Tibial artery (tissue), 4 donors: ENCODE results near the gene TNNC1.

Experiments
- DNase-seq, 2 donors: peaks; one replicate each; pipeline ENCODE4 v3.0.0-alpha.2; 2019
- H3K27ac ChIP-seq, 2 donors: fragments of 200-600 bp; sonication (generic) in 1 of 2; 1 replicate in 1 of 2; 2 replicates in 1 of 2; pipeline ENCODE4 v1.5.1; 2018 to 2019; ENCODE audit warnings: mild to moderate bottlenecking in 1 of 2
- H3K27me3 ChIP-seq, 2 donors: fragments of 200-600 bp; sonication (generic) in 1 of 2; one replicate each; pipeline versions ENCODE4 v1.5.1 to v1.6.0; 2016 to 2019
- H3K36me3 ChIP-seq, 3 donors: fragments of 200-600 bp; sonication (generic) in 2 of 3; one replicate each; pipeline ENCODE4 v1.5.1; 2016 to 2019; ENCODE audit warnings: mild to moderate bottlenecking in 2 of 3
- H3K4me1 ChIP-seq, 4 donors: fragments of 200-600 bp; sonication (generic) in 2 of 4; 1 replicate in 3 of 4; 2 replicates in 1 of 4; pipeline ENCODE4 v1.5.1; 2016 to 2019
- H3K4me3 ChIP-seq, 2 donors: fragments of 200-600 bp; sonication (generic) in 1 of 2; 1 replicate in 1 of 2; 2 replicates in 1 of 2; pipeline ENCODE4 v1.5.1; 2018 to 2019; ENCODE audit warnings: mild to moderate bottlenecking in 2 of 2
- H3K9me3 ChIP-seq, 3 donors: fragments of 200-600 bp; sonication (generic) in 1 of 3; one replicate each; pipeline ENCODE4 v1.5.1; 2016 to 2019
- CTCF ChIP-seq, 2 experiments: fragments of 200-600 bp in 1 of 2; fragments of 450-650 bp in 1 of 2; IDR thresholded peaks; one replicate each; pipeline ENCODE4 v1.5.1; 2017 to 2019; ENCODE audit warnings: antibody characterized with exemption in 2 of 2, mild to moderate bottlenecking in 1 of 2, moderate library complexity in 1 of 2
- intact Hi-C: fragments of 100-400 bp; cut with DNase I; formaldehyde crosslinking; loops from one replicate; pipeline ENCODE4 v1.15.0; 2023; ENCODE audit warnings: low total_unique reads

TNNC1 gene

GRCh38 chr3:52441772-52442332, 12.0 kb downstream of the TNNC1 start:
- no peaks in the 10 kb centered on the region for H3K27me3 ChIP-seq
- no peak overlapping the region for H3K27ac ChIP-seq
- H3K9me3 ChIP-seq: no peaks in the 10 kb centered on the region
- no peaks in the 10 kb centered on the region for H3K36me3 ChIP-seq
- H3K4me1 ChIP-seq: peaks cover 0 to 14% (median 6%) of the 10 kb centered on the region in 4 donors
- intact Hi-C loops: no loop called here
- no peak for TF ChIP-seq CTCF (IDR thresholded peaks at IDR 0.05)
- no peak overlapping the region for H3K4me3 ChIP-seq
- DNase-seq: no peak

GRCh38 chr3:52441091-52441771, 12.6 kb downstream of the TNNC1 start:
- H3K4me1 ChIP-seq: peaks cover 0 to 14% (median 5%) of the 10 kb centered on the region in 4 donors
- DNase-seq: peak in 1 of 2 donors; percentile 57
- intact Hi-C loops: no loop called here
- H3K27me3 ChIP-seq: no peaks in the 10 kb centered on the region
- H3K4me3 ChIP-seq: no peak overlapping the region
- H3K36me3 ChIP-seq: no peaks in the 10 kb centered on the region
- H3K9me3 ChIP-seq: no peaks in the 10 kb centered on the region
- no peak overlapping the region for H3K27ac ChIP-seq
- no peak for TF ChIP-seq CTCF (IDR thresholded peaks at IDR 0.05)

GRCh38 chr3:52440671-52441070, 13.2 kb downstream of the TNNC1 start:
- Histone ChIP-seq H3K4me1 (peaks cover 0 to 14% (median 5%) of the 10 kb centered on the region in 4 donors), H3K36me3 (no peaks in the 10 kb centered on the region), H3K27me3 (no peaks in the 10 kb centered on the region), H3K9me3 (no peaks in the 10 kb centered on the region), H3K4me3 (no peak overlapping the region), H3K27ac (no peak overlapping the region)
- intact Hi-C loops: no loop called here
- DNase-seq: peak in 1 of 2 donors; percentile 50
- TF ChIP-seq CTCF (IDR thresholded peaks at IDR 0.05): no peak

- intact Hi-C loops: no loop called here
- no peak overlapping the region for H3K4me3 ChIP-seq
- peaks cover 0 to 16% (median 4%) of the 10 kb centered on the region in 4 donors for H3K4me1 ChIP-seq
These were observed 13.6 kb downstream of the TNNC1 start for GRCh38 chr3:52440249-52440551.

GRCh38 chr3:52439426-52440248, 14.2 kb downstream of the TNNC1 start:
- no peaks in the 10 kb centered on the region for H3K36me3 ChIP-seq
- H3K27ac ChIP-seq: no peak overlapping the region
- intact Hi-C loops: no loop called here
- H3K4me3 ChIP-seq: no peak overlapping the region
- H3K27me3 ChIP-seq: no peaks in the 10 kb centered on the region
- no peak for TF ChIP-seq CTCF (IDR thresholded peaks at IDR 0.05)
- H3K4me1 ChIP-seq: peaks cover 0 to 11% (median under 1%) of the 10 kb centered on the region in 4 donors
- DNase-seq: peak in 1 of 2 donors; percentile 54
- no peaks in the 10 kb centered on the region for H3K9me3 ChIP-seq

More at GRCh38 chr3:52440249-52440551, 13.6 kb downstream of the TNNC1 start:
- Histone ChIP-seq H3K9me3 (no peaks in the 10 kb centered on the region), H3K27ac (no peak overlapping the region), H3K27me3 (no peaks in the 10 kb centered on the region), H3K36me3 (no peaks in the 10 kb centered on the region)
- DNase-seq: peak in 1 of 2 donors; percentile 58
- TF ChIP-seq CTCF (IDR thresholded peaks at IDR 0.05): no peak
